ENCODE results near the gene NRTN.
"Not testable (repeated sequence)": the region's sequence is repeated elsewhere in the genome, so short reads cannot be mapped to it uniquely, and the experiment has no call there.

The NRTN gene, protein sequence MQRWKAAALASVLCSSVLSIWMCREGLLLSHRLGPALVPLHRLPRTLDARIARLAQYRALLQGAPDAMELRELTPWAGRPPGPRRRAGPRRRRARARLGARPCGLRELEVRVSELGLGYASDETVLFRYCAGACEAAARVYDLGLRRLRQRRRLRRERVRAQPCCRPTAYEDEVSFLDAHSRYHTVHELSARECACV

DNA sequence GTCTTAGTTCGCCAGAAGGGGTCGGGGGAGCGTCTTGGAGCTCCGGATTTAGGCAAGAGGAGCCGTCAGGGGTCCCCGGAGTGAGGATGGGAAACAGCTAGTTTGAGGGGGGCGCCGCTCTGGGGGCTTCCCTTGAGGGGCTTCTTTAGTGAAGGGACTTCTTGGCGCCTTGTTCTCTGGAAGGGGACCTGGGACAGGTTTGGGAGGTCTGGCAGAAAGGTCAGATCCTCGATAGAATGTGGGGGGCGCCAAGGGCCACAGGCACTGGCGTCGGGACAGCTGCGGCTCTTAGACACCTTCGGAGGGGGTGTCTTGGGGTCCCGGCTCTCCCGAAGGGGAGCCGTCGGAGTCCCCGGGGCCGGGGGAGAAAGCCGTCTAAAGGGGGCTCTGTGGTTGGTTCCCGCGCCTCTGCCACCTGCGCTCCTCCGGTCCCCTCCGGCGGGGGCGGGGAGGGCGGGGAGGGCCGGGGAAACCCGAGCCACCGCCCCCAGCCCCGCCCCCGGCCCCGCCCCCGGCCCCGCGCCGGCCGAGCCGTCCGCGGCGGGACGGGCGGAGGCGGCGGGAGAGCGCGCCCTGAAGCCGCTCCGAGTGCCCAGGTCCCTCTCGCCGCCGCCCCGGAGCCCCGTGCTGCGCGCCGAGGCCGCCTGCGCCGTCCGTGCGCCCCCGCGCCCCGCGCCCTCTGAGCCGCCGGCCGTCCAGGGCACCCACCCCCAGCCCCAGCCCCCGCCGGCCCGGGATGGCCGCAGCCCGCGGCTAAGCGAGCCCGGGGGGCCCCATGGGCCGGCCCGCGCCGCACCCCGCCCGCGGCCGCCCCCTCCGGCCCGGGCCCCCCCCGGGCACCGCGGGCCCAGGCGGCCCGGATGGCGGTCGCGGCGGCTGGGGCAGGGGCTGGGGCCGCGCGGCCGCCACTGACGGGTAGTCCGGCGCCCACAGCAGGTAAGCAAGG lies at the start of gene NRTN:
Gene NRTN (plus strand): TSS at position 552 of the 946 bp plus-strand sequence. CDS start 19,099 bp downstream, outside the sequence.
- Histone ChIP-seq H3K27me3 (ENCODE audit: low read depth, low read length) (peaks cover 7% of the 10 kb centered on the region), H3K4me3 (ENCODE audit: low read depth in 1 of 2, low read length in 2 of 2) (peak within 1 kb of the TSS; percentile 37 to 55), H3K9me3 (ENCODE audit: control insufficient read depth in 1 of 2, low read length in 2 of 2) (no peaks in the 10 kb centered on the region), H3K27ac (ENCODE audit: low read length) (no peak within 1 kb of the TSS), H3K36me3 (ENCODE audit: control insufficient read depth in 1 of 2, insufficient read depth in 2 of 2, low read length in 2 of 2) (no peaks in the 10 kb centered on the region), H3K4me1 (ENCODE audit: control insufficient read depth in 1 of 2, insufficient read depth in 2 of 2, low read length in 2 of 2) (peaks cover 0 to 12% of the 10 kb centered on the region in 2 donors)

DNA sequence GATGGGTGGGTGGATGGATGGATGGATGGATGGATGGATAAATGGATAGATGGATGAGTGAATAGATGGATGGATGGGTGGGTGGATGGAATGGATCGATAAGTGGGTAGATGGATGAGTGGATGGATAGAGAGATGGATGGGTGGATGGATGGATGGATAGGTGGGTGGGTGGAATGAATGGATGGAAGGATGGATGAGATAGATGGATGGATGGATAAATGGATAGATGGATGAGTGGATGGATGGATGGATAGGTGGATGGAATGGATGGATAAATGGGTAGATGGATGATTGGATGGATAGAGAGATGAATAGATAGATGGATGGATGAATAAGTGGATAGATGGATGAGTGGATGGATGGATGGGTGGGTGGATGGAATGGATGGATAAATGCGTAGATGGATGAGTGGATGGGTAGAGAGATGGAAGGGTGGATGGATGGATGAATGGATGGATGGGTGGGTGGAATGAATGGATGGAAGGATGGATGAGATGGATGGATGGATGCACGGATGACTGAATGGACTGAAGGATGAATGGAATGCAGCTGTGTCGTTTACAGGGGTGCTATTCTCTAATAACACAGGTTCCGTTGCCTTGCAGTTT lies 42.2 kb upstream of the NRTN start:
- no peaks in the 10 kb centered on the region for H3K9me3 ChIP-seq (ENCODE audit: control insufficient read depth in 1 of 2, low read length in 2 of 2)
- no peaks in the 10 kb centered on the region for H3K27me3 ChIP-seq (ENCODE audit: low read depth, low read length)
- H3K27ac ChIP-seq (ENCODE audit: low read length): no peak overlapping the region
- H3K4me1 ChIP-seq (ENCODE audit: control insufficient read depth in 1 of 2, insufficient read depth in 2 of 2, low read length in 2 of 2): no peaks in the 10 kb centered on the region
- no peak overlapping the region for H3K4me3 ChIP-seq (ENCODE audit: low read depth in 1 of 2, low read length in 2 of 2)
- H3K36me3 ChIP-seq (ENCODE audit: control insufficient read depth in 1 of 2, insufficient read depth in 2 of 2, low read length in 2 of 2): no peaks in the 10 kb centered on the region

DNA sequence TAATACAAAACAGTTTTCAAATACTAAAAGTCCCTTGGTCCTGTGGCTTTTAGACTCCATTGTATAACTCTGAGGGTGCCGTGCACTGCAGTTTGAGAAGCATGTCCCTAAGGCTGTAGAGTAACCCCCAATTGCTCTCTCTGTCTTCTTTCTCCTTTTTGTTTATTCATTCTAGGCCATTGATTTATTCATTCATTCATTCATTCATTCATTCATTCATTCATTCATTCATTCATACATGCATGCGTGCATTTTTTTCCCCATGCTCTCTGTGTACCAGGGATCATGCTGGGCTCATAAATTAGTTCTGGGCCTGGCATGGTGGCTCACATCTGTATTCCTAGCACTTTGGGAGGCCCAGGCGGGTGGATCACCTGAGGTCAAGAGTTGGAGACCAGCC lies 39.6 kb upstream of the NRTN start:
- Histone ChIP-seq H3K4me3 (ENCODE audit: low read depth in 1 of 2, low read length in 2 of 2) (no peak overlapping the region), H3K4me1 (ENCODE audit: control insufficient read depth in 1 of 2, insufficient read depth in 2 of 2, low read length in 2 of 2) (no peaks in the 10 kb centered on the region), H3K9me3 (ENCODE audit: control insufficient read depth in 1 of 2, low read length in 2 of 2) (no peaks in the 10 kb centered on the region), H3K27me3 (ENCODE audit: low read depth, low read length) (no peaks in the 10 kb centered on the region), H3K36me3 (ENCODE audit: control insufficient read depth in 1 of 2, insufficient read depth in 2 of 2, low read length in 2 of 2) (no peaks in the 10 kb centered on the region), H3K27ac (ENCODE audit: low read length) (no peak overlapping the region)

DNA sequence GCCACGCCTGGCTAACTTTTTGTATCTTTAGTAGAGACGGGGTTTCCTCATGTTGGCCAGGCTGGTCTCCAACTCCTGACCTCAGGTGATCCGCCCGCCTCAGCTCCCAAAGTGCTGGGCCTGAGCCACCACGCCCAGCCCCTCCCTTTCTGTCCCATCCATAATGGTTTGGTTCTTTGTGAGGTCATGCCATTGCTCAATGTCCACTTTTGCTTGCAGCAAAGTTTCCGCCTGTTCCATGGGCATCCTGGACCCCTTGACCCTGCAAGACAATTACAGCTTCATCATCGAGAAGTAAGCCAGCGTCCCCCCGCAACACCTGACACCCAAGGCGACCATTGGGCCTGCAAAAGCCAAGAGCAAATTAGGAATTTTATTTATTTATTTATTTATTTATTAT lies 36.9 kb upstream of the NRTN start:
- Histone ChIP-seq H3K9me3 (ENCODE audit: control insufficient read depth in 1 of 2, low read length in 2 of 2) (no peaks in the 10 kb centered on the region), H3K36me3 (ENCODE audit: control insufficient read depth in 1 of 2, insufficient read depth in 2 of 2, low read length in 2 of 2) (no peaks in the 10 kb centered on the region), H3K27me3 (ENCODE audit: low read depth, low read length) (no peaks in the 10 kb centered on the region), H3K27ac (ENCODE audit: low read length) (no peak overlapping the region), H3K4me1 (ENCODE audit: control insufficient read depth in 1 of 2, insufficient read depth in 2 of 2, low read length in 2 of 2) (no peaks in the 10 kb centered on the region), H3K4me3 (ENCODE audit: low read depth in 1 of 2, low read length in 2 of 2) (no peak overlapping the region)

DNA sequence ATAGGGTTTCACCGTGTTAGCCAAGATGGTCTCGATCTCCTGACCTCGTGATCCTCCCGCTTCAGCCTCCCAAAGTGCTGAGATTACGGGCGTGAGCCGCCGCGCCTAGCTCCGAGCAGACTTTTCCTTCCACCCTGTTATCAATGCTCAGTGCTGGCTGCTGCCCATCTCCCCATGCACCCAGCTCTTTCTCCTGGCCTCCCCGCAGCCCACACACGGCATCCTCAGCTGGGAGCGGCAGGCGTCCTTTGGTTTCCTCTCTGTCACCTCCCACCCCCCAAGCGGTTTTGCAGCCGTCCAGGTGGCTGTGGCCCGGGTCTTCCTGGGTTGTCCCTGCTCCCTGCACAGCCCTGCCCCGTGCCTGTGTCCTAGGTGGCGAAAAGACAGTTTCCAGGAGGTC lies 32.5 kb upstream of the NRTN start:
- Histone ChIP-seq H3K27me3 (ENCODE audit: low read depth, low read length) (no peaks in the 10 kb centered on the region), H3K36me3 (ENCODE audit: control insufficient read depth in 1 of 2, insufficient read depth in 2 of 2, low read length in 2 of 2) (no peaks in the 10 kb centered on the region), H3K4me1 (ENCODE audit: control insufficient read depth in 1 of 2, insufficient read depth in 2 of 2, low read length in 2 of 2) (no peaks in the 10 kb centered on the region), H3K27ac (ENCODE audit: low read length) (no peak overlapping the region), H3K4me3 (ENCODE audit: low read depth in 1 of 2, low read length in 2 of 2) (no peak overlapping the region), H3K9me3 (ENCODE audit: control insufficient read depth in 1 of 2, low read length in 2 of 2) (no peaks in the 10 kb centered on the region)

DNA sequence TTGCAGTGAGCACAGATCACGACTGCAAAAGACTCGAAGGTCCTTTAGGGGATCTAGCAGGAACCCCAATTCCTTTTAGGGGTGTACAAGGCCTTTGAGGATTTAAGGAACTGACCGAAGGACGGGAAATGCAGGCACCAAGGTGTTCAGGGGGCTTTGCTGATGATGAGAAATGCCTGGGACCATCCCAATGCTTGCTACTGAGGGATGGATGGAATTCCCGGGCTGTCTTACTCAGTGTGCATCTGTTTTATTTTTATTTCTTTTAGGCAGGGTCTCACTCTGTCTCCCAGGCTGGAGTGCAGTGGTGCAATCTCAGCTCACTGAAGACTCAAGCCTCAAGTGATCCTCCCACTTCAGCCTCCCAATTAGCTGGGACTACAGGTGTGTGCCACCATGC lies 31.6 kb upstream of the NRTN start:
- Histone ChIP-seq H3K9me3 (ENCODE audit: control insufficient read depth in 1 of 2, low read length in 2 of 2) (no peaks in the 10 kb centered on the region), H3K27me3 (ENCODE audit: low read depth, low read length) (no peaks in the 10 kb centered on the region), H3K4me1 (ENCODE audit: control insufficient read depth in 1 of 2, insufficient read depth in 2 of 2, low read length in 2 of 2) (no peaks in the 10 kb centered on the region), H3K36me3 (ENCODE audit: control insufficient read depth in 1 of 2, insufficient read depth in 2 of 2, low read length in 2 of 2) (no peaks in the 10 kb centered on the region), H3K27ac (ENCODE audit: low read length) (no peak overlapping the region), H3K4me3 (ENCODE audit: low read depth in 1 of 2, low read length in 2 of 2) (no peak overlapping the region)

DNA sequence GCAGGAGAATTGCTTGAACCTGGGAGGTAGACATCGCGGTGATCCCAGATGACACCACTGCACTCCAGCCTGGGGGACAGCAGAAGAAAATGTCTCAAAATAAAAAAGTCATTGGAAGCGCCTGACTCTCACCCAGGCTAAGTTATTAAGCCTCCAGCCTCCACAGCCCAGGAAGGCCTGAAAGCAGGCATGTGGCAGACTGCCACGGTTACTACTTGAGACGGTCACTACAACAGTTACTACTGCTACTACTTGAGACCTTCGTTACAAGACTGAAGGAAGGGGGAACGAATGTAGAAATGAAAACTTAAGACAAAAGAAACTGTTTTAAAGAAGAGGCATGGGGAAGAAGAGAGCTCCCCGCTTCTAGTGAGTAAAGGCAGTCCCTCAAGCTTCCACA lies 29.9 kb upstream of the NRTN start:
- Histone ChIP-seq H3K4me3 (ENCODE audit: low read depth in 1 of 2, low read length in 2 of 2) (no peak overlapping the region), H3K36me3 (ENCODE audit: control insufficient read depth in 1 of 2, insufficient read depth in 2 of 2, low read length in 2 of 2) (no peaks in the 10 kb centered on the region), H3K9me3 (ENCODE audit: control insufficient read depth in 1 of 2, low read length in 2 of 2) (no peaks in the 10 kb centered on the region), H3K4me1 (ENCODE audit: control insufficient read depth in 1 of 2, insufficient read depth in 2 of 2, low read length in 2 of 2) (no peaks in the 10 kb centered on the region), H3K27me3 (ENCODE audit: low read depth, low read length) (no peaks in the 10 kb centered on the region), H3K27ac (ENCODE audit: low read length) (no peak overlapping the region)

DNA sequence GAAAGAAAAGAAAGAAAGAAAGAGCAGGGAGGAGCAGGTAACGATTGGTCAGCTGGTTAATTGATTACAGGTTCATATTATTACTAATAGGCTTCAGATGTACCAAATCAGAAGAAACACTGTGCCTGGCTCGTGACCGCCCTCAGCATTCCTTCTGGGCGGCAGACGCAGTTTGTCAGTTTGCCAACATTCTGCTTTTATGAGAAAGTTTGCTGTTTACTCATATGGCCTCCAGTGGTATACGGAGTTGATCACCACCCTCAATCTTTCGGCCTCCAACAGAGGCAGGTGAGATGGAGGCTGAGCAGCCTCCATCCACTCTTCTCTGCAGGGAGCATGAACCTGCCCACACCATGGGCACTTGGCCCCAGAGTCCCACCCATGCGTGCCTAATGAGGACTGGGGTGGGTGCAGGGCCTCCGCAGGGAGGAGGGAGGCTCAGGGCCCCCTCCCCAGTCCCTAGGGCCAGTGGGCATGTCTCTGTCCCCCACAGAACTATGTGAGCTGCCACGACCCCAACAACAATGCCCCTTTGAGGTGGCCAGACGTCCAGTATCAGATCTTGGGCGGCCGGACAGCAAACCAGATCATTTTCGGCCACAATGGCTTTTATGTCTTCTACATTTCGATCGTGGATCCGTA lies 29.1 kb upstream of the NRTN start:
- no peak overlapping the region for H3K4me3 ChIP-seq (ENCODE audit: low read depth in 1 of 2, low read length in 2 of 2)
- no peaks in the 10 kb centered on the region for H3K27me3 ChIP-seq (ENCODE audit: low read depth, low read length)
- no peaks in the 10 kb centered on the region for H3K9me3 ChIP-seq (ENCODE audit: control insufficient read depth in 1 of 2, low read length in 2 of 2)
- no peaks in the 10 kb centered on the region for H3K36me3 ChIP-seq (ENCODE audit: control insufficient read depth in 1 of 2, insufficient read depth in 2 of 2, low read length in 2 of 2)
- no peak overlapping the region for H3K27ac ChIP-seq (ENCODE audit: low read length)
- H3K4me1 ChIP-seq (ENCODE audit: control insufficient read depth in 1 of 2, insufficient read depth in 2 of 2, low read length in 2 of 2): no peaks in the 10 kb centered on the region

DNA sequence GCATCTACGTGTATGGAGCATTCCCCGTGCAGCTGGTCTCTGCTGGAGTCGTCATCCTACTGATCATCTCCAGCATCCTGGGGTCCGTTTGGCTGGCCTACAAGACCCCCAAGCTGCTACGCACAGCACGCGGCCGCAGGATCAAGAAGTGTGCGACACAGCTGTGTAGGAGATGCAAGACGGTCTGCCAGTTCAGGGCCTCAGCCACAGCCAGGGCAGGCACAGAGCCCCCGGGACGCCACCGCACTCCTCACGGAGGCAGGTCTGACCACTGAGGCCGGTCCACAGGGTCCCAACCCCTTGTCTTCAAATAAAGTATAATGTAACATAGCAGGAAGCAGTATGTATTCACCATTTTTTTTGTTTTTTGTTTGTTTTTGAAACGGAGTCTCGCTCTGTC lies 26.5 kb upstream of the NRTN start:
- H3K4me3 ChIP-seq (ENCODE audit: low read depth in 1 of 2, low read length in 2 of 2): no peak overlapping the region
- no peak overlapping the region for H3K27ac ChIP-seq (ENCODE audit: low read length)
- H3K27me3 ChIP-seq (ENCODE audit: low read depth, low read length): no peaks in the 10 kb centered on the region
- H3K9me3 ChIP-seq (ENCODE audit: control insufficient read depth in 1 of 2, low read length in 2 of 2): no peaks in the 10 kb centered on the region
- H3K36me3 ChIP-seq (ENCODE audit: control insufficient read depth in 1 of 2, insufficient read depth in 2 of 2, low read length in 2 of 2): no peaks in the 10 kb centered on the region
- H3K4me1 ChIP-seq (ENCODE audit: control insufficient read depth in 1 of 2, insufficient read depth in 2 of 2, low read length in 2 of 2): no peaks in the 10 kb centered on the region

DNA sequence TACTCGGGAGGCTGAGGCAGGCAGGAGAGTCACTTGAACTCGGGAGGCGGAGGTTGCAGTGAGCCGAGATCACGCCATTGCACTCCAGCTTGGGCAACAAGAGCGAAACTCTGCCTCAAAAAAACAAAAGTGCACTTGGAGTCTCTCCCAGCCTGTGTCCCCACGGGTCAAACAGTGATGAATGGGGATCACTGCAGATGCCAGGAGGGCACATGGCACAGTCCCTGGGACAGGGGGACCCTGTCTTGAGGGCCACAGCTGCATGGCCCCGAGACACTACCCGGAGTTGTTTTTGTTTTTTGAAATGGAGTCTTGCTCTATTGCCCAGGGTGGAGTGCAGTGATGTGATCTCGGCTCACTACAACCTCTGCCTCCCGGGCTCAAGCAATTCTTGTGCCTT lies 24.0 kb upstream of the NRTN start:
- not testable (repeated sequence) for H3K27ac ChIP-seq (ENCODE audit: low read length); H3K27me3 ChIP-seq (ENCODE audit: low read depth, low read length); H3K4me1 ChIP-seq (ENCODE audit: control insufficient read depth in 1 of 2, insufficient read depth in 2 of 2, low read length in 2 of 2); H3K9me3 ChIP-seq (ENCODE audit: control insufficient read depth in 1 of 2, low read length in 2 of 2); H3K4me3 ChIP-seq (ENCODE audit: low read depth in 1 of 2, low read length in 2 of 2)
- peaks cover 0 to 21% of the 10 kb centered on the region in 2 donors for H3K36me3 ChIP-seq (ENCODE audit: control insufficient read depth in 1 of 2, insufficient read depth in 2 of 2, low read length in 2 of 2)

DNA sequence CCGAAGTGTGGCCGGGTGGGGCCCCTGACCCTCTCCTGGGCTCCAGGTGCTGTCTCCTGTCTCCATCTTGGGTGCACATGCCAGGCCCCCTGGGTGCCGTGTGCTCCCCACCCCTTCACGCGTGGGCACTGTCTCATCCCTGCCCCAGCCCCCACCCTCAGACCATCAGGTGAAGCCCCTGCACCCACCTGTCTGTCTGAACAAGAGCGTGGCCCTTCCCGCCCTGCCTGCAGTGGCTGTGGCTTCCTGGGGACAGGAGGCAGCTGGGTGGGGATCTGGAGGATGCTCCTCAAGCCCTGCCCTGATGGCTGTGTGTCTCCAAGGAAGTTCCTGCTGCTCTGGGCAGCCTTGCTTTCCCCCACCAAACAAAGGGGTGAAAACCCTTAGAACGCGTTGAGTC lies 22.5 kb upstream of the NRTN start:
- Histone ChIP-seq H3K36me3 (ENCODE audit: control insufficient read depth in 1 of 2, insufficient read depth in 2 of 2, low read length in 2 of 2) (peaks cover 11 to 35% of the 10 kb centered on the region in 2 donors), H3K4me3 (ENCODE audit: low read depth in 1 of 2, low read length in 2 of 2) (no peak overlapping the region), H3K27me3 (ENCODE audit: low read depth, low read length) (no peaks in the 10 kb centered on the region), H3K27ac (ENCODE audit: low read length) (no peak overlapping the region), H3K4me1 (ENCODE audit: control insufficient read depth in 1 of 2, insufficient read depth in 2 of 2, low read length in 2 of 2) (no peaks in the 10 kb centered on the region), H3K9me3 (ENCODE audit: control insufficient read depth in 1 of 2, low read length in 2 of 2) (no peaks in the 10 kb centered on the region)
